Ishikawa (cell line): Measurements from ENCODE around the gene MAT2B.

Source experiments
- CEBPB ChIP-seq: IDR thresholded peaks from 2 replicates; pipeline ENCODE4 v1.6.1; 2012
- CREB1 ChIP-seq: IDR thresholded peaks from 2 replicates; pipeline ENCODE4 v1.6.1; 2012; ENCODE audit warnings: low read depth
- EGR1 ChIP-seq: IDR thresholded peaks from 2 replicates; pipeline ENCODE4 v1.6.1; 2012
- EP300 ChIP-seq: IDR thresholded peaks from 2 replicates; pipeline ENCODE4 v1.6.1; 2012; ENCODE audit warnings: borderline replicate concordance
- FOXM1 ChIP-seq: IDR thresholded peaks from 2 replicates; pipeline ENCODE4 v1.6.1; 2012; ENCODE audit warnings: low read depth, borderline replicate concordance
- NFIC ChIP-seq: IDR thresholded peaks from 2 replicates; pipeline ENCODE4 v1.6.1; 2012
- RAD21 ChIP-seq: IDR thresholded peaks from 2 replicates; pipeline ENCODE4 v1.6.1; 2012; ENCODE audit warnings: low read depth
- TAF1 ChIP-seq: IDR thresholded peaks from 2 replicates; pipeline ENCODE4 v1.6.1; 2012; ENCODE audit warnings: low read depth, mild to moderate bottlenecking
- TCF12 ChIP-seq: IDR thresholded peaks from 2 replicates; pipeline ENCODE4 v1.6.1; 2012; ENCODE audit warnings: low read depth
- USF1 ChIP-seq: IDR thresholded peaks from 2 replicates; pipeline ENCODE4 v1.6.1; 2012
- YY1 ChIP-seq: IDR thresholded peaks from 2 replicates; pipeline ENCODE4 v1.6.1; 2012; ENCODE audit warnings: low read depth
- ZBTB7A ChIP-seq: IDR thresholded peaks from 2 replicates; pipeline ENCODE4 v1.6.1; 2012; ENCODE audit warnings: low read depth
- TF ChIP-seq, protein P1 (sequence below): IDR thresholded peaks from 2 replicates; pipeline ENCODE4 v1.6.1; 2012
- TF ChIP-seq, protein P2 (sequence below): IDR thresholded peaks from 2 replicates; pipeline ENCODE4 v1.6.1; 2012; ENCODE audit warnings: low read depth, mild to moderate bottlenecking

- TF ChIP-seq CEBPB (no peak), USF1 (no peak), YY1 (no peak), CREB1 (no peak), TAF1 (no peak), EGR1 (no peak), RAD21 (no peak), EP300 (no peak), FOXM1 (no peak), ZBTB7A (no peak), TCF12 (no peak), NFIC (no peak)
- TF ChIP-seq, protein P1, sequence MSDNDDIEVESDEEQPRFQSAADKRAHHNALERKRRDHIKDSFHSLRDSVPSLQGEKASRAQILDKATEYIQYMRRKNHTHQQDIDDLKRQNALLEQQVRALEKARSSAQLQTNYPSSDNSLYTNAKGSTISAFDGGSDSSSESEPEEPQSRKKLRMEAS = no peak
- TF ChIP-seq, protein P2, sequence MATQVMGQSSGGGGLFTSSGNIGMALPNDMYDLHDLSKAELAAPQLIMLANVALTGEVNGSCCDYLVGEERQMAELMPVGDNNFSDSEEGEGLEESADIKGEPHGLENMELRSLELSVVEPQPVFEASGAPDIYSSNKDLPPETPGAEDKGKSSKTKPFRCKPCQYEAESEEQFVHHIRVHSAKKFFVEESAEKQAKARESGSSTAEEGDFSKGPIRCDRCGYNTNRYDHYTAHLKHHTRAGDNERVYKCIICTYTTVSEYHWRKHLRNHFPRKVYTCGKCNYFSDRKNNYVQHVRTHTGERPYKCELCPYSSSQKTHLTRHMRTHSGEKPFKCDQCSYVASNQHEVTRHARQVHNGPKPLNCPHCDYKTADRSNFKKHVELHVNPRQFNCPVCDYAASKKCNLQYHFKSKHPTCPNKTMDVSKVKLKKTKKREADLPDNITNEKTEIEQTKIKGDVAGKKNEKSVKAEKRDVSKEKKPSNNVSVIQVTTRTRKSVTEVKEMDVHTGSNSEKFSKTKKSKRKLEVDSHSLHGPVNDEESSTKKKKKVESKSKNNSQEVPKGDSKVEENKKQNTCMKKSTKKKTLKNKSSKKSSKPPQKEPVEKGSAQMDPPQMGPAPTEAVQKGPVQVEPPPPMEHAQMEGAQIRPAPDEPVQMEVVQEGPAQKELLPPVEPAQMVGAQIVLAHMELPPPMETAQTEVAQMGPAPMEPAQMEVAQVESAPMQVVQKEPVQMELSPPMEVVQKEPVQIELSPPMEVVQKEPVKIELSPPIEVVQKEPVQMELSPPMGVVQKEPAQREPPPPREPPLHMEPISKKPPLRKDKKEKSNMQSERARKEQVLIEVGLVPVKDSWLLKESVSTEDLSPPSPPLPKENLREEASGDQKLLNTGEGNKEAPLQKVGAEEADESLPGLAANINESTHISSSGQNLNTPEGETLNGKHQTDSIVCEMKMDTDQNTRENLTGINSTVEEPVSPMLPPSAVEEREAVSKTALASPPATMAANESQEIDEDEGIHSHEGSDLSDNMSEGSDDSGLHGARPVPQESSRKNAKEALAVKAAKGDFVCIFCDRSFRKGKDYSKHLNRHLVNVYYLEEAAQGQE = peak; percentile 30; the same call in 1 of the 2 replicates
Observed at GRCh38 chr5:163561339-163561738, 55.9 kb downstream of the MAT2B start.
